Fibroblast of upper back skin (primary cell): ENCODE data around the gene TMEM179B.

Source experiments
- DNase-seq: peaks from one replicate; pipeline ENCODE4 v3.0.0-alpha.2; 2013

TMEM179B gene

DNA sequence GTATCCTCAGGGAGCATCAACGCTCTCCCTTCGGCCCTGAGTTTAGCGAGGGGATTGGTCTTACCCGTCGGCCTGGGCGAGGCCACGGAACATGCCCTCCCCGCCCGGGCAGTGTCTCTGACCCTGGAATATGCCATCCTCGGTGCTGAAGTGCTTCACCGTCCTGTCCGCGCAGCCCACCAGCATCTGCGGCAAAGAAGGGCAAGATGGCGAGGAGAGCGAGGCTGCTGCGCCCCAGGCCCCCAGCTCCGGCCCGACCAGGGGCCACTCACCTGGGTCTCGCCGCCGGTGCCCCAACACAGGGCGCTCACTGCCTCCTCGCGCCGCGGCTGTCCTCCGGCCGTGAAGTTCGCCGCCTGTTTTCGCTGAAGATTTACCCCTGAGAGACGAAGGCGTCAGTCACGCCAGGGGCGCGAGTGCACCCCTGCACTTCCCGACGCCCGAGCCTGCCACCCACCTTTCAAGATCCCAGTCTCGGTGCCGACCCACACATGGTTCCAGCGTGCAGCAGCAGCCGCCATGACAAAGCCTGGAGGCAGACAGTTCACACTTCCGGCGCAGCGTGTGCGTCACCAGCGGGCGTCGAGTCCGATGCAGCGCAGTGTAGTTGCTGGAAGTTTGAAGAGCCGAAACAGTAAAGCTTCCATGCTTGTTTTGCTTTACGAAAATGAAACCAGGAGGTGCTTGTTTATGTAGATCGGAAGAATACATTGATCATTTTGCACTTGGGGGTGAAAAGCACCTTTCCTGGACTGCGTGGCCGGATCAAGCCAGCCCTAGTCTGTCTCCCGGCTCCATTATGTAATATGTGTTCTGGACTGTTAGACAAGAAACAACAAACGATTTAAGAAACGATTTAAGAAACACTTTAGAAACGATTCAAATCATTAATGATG, 52.1 kb downstream of the TMEM179B start, which contains the start of gene WDR74:
TSS of gene WDR74 (minus strand) at position 541 of the 896 bp plus-strand sequence. CDS start at position 521, 20 bp downstream.
- peak; percentile 92 for DNase-seq
